ENCODE measurements around the gene SEH1L.
"Not testable (repeated sequence)": the region's sequence is repeated elsewhere in the genome, so short reads cannot be mapped to it uniquely, and the experiment has no call there.

The SEH1L gene

DNA sequence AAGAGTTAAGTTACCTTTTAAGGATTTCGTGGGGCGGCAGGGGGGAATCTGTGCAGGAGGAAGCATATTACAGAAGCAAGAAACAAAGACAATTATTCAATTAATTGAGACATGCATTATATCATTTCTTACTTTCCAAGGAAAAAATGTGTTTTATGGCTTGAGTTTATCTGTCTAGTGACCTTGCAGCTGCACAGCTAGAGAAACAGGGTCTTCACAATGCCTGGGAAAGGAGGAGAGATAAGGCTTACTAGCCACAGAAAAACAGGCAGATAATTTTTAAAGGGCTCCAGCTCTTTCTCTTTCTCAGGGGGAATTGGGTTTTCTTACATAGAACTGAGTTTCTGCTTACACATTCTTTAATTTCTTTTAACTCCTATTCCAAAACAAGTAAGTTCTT is 49.5 kb downstream of the SEH1L start:
- not testable (repeated sequence) for DNase-seq

- DNase-seq = peak; percentile 80
Observed at GRCh38 chr18:12998332-12999060, 50.7 kb downstream of the SEH1L start.

GRCh38 chr18:13003466-13003896 is 55.7 kb downstream of the SEH1L start:
- DNase-seq = peak; percentile 54

DNA sequence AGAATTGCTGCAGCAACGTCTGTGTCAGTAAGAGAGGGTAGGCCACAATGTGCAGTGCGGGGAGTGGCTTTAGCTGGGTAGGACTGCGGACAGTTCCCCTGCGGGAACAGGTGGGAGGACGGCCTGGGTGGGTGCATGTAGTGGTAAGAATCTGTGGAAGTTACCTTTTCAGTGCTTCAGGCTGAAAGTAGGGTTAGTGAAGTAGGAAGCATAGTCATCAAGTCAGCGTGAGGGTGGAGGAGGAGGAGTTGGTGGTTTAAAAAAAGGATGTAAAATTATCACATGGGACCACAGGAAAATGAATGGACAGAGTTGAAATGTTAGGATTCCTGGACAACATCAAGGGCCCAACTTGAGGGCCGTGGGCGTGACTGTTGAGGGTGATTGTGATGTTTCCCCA is 56.6 kb downstream of the SEH1L start:
- DNase-seq = no peak

DNA sequence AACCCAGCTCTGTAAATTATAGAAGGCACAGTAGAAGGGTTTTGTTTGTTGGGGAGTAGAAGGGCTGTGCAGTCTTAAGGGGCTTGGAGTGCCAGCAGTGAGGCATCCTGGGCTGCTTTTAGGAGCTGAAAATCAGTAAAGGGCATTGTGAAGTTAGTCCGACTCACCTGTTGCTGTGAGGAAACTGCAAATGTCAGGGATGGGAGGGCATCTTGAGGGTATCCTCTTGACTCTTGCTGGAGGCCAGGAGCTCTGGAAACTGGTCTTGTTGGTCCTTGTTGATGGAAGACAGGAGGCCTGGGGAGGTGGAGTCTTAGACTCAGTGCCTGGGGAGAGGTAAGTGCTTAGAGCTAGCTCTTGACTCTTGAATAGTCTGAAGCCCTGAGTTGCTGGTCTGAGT is 57.5 kb downstream of the SEH1L start:
- no peak for DNase-seq

- no peak for DNase-seq
Observed at GRCh38 chr18:13006531-13007247, 58.9 kb downstream of the SEH1L start.

- no peak for DNase-seq
Observed at GRCh38 chr18:13007248-13007560, 59.4 kb downstream of the SEH1L start.

DNA sequence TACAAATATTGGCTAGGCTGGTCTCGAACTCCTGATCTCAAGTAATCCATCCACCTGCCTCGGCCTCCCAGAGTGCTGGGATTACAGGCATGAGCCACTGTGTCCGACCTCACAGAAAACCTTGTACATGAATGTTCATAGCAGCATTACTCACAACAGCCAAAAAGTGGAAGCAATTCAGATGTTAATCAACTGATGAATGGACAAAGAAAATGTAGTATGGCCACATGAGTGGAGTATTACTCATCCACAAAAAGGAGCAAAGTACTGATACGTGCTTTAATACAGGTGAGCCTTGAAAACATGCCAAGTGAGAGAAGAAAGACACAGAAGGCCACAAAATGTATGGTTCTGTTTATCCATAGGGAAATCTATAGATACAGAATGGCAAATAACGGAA is 63.9 kb downstream of the SEH1L start:
- no peak for DNase-seq

DNA sequence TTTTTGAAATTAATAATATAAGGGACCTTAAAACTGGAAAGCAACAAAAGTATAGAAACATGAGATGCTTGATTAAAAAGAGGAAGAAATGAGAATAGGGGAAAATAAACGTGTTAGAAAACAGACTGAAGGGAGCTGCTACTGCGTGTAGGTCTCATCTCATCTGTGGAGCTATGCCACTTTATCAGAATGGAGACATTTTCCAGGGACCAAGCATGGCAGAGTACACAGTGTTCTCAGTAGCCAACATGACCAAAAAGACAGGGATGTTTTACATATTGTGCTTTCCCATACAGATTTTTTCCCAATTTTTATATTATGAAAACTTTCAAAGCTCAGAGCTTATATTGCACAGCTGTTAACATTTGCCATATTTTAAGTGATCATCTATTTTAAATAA is 66.4 kb downstream of the SEH1L start:
- no peak for DNase-seq

DNA sequence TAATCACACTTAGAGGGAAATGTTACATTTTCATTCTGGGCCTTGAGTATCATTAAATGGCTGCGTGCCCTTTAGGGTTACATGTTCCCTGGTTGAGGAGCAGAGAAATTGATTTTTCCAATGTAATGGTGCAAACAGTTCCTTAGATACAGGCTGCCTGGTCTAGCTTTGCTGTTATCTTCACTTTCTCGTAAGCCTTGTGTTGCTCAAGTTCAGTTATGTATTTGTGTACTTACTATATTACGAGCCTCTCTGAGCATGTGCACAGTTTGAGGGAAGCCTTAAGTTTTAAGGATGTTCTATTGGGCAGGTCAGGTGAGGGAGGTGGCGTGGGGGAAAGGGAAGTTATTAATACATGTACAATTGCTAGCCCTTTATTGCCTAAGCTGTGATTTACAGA is 67.0 kb downstream of the SEH1L start:
- no peak for DNase-seq

DNA sequence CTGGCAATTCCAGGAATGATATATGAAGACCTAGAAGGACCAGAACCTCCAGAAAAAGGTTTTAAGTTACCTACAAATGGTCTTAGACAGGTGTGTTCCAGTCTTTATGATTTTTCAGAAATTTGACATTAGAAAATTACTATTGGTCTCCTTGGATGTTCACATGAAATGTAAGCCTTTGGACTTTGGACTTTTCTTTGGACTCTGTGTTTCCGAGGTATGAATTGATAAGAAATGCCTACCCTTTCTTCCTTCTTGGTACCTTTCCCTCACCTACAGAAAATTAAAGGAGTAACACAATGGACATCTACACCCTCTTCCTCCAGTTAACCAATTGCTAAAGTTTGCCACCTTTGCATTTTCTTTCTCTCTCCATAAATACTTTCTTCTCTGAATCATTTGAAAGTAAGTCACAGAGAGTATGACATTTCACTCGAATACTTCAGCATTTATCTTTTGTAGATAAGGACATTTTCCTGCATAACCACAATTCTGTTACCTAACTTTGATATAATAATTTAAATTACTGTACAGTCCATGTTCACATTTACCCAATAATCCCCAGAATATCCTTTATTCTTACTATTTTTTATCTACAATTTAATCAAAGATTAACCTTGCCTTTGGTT is 69.5 kb downstream of the SEH1L start:
- DNase-seq = no peak

GRCh38 chr18:13018374-13018773 is 70.6 kb downstream of the SEH1L start:
- DNase-seq = peak; percentile 52

DNA sequence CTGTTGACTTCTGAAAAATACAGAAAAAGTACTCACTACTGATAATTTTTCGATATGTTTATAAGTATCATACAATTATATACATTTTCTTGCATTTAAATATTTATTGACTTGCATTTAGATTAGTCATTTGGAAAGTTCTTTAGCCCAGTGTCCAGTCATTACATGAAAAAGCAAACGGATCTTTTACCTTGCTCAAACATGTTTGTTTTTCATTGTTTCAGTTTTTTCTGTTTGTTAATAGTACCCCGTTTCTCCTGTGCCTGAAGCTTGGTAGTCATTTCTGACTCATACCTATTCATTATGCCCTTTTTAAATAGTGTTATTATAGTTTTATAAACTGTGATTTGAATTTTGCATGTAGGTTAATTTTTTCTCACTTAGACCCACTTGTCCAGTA is 71.5 kb downstream of the SEH1L start:
- DNase-seq = peak; percentile 82

- DNase-seq = no peak
Observed at GRCh38 chr18:13022644-13023043, 74.8 kb downstream of the SEH1L start.

DNA sequence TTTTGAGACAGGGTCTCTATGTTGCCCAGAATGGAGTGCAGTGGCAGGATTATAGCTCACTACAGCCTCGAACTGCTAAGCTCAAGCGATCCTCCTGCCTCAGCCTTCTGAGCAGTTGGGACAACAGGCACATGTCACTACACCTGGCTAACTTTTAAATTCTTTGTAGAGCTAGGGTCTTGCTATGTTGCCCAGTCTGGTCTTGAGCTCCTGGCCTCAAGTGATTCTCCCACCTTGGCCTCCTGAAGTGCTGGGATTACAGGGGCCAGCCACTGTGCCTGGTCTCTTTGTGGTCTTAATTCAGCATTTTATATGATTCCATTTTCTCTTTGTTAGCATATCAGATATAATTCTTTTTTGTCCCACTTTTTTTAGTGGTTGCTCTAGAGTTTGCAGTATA is 77.4 kb downstream of the SEH1L start:
- DNase-seq = no peak

DNA sequence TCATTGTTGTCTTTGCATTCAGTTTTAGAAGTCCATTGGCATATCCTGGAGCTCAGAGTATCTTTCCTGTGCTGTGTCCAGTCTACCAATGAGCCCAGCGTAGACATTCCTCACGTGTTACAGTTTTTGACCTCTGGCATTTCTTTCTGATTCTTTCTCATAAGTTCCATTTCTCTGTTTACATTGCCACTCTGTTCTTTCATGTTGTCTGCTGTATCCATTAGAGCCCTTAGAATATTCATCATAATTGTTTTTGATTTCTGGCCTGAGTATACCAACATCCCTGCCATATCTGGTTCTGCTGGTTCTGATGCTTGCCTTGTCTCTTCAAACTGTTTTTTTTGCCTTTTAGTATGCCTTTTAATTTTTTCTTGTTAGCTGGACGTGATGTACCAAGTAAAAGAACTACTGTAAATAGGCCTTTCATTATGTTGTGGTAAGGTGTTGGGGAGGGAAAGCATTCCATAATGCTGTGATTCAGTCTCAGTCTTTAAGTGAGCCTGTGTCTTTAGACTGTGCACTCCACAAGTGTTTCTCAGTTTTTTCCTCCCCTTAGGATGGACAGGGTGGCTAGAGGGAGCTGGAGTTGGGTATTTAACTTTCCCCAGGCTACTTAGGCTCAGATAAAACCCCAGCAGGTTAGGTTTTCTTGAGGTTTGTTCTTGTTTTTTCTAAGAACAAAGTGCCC is 78.9 kb downstream of the SEH1L start:
- no peak for DNase-seq

DNA sequence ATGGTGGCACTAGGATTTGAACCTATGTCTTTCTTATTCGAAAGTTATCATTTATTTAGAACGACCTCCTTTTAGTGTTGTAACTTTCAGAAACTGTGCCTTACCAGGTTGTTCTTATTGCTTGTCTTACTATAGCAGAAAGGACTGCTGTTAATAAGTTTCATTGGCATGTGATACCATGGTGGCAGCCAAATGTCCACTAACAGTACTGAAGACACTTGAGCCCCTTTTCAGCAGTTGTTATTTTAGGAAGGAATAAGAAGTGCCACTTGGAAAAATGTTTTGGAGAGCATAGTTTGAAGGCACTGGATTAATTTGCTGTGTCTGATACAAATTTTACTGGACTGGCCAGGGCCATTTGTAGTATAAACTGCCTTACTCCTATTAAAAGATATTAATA is 81.1 kb downstream of the SEH1L start:
- no peak for DNase-seq

GRCh38 chr18:13032173-13032572 is 84.4 kb downstream of the SEH1L start:
- DNase-seq = peak; percentile 71

DNA sequence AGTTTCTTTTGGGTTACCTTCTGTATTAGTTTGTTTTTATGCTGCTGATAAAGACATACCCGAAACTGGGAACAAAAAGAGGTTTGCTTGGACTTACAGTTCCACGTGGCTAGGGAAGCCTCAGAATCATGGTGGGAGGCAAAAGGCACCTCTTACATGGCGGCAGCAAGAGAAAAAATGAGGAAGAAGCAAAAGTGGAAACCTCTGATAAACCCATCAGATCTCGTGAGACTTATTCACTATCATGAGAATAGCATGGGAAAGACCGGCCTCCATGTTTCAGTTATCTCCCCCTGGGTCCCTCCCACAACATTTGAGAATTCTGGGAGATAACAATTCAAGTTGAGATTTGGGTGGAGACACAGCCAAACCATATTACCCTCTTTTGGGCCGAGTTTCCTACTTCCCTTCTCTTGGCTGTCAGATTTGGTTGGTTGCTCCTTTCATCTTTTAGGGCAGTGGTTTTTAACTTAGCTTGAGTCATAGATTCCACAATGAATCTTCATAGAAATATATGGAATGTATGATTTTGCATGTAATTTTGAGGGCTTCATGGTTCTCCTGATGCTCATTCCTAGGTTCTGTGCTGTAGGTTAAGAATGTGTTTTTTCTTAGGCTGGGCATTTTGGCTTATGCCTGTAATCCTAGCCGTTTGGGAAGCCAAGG is 87.6 kb downstream of the SEH1L start:
- no peak for DNase-seq

- no peak for DNase-seq
Observed at GRCh38 chr18:13036622-13037320, 89.0 kb downstream of the SEH1L start.
